ENCODE measurements around the gene GCLM. TPM values are rescaled to one million over a fixed set of nuclear protein-coding genes. Genes with fewer than 3 reads are reported as not detected.

The GCLM gene
- total RNA-seq, 1 experiment from 2014 or later: 14.1 TPM

GRCh38 chr1:93955765-93956164, 46.5 kb upstream of the GCLM start:
- H3K4me3 Mint-ChIP-seq: no peak overlapping the region
- POLR2A ChIA-PET: no interaction called here
- DNase-seq (ENCODE audit: low spot score) (no peak), ATAC-seq (no peak)
- no peaks in the 10 kb centered on the region for H3K4me1 Mint-ChIP-seq
- peaks cover 53% of the 10 kb centered on the region for H3K9me3 Mint-ChIP-seq
- peaks cover 11% of the 10 kb centered on the region for H3K27me3 Mint-ChIP-seq (ENCODE audit: low read depth)
- H3K36me3 Mint-ChIP-seq: peaks cover 39% of the 10 kb centered on the region
- H3K27ac Mint-ChIP-seq: no peak overlapping the region
- CTCF ChIA-PET: no interaction called here
- no peak for TF ChIP-seq NFE2L1 (CRISPR knock-in tag; IDR thresholded peaks at IDR 0.05)
- no peak for TF ChIP-seq ZNF423 (CRISPR knock-in tag; IDR thresholded peaks at IDR 0.05)
- no peak for TF ChIP-seq USF1 (CRISPR knock-in tag; IDR thresholded peaks at IDR 0.05)
- no peak for TF ChIP-seq ZNF138 (CRISPR knock-in tag; conservative IDR thresholded peaks at IDR 0.05)
- TF ChIP-seq E2F4 (CRISPR knock-in tag; IDR thresholded peaks at IDR 0.05; ENCODE audit: borderline replicate concordance, low read depth): no peak
- TF ChIP-seq, protein P1, sequence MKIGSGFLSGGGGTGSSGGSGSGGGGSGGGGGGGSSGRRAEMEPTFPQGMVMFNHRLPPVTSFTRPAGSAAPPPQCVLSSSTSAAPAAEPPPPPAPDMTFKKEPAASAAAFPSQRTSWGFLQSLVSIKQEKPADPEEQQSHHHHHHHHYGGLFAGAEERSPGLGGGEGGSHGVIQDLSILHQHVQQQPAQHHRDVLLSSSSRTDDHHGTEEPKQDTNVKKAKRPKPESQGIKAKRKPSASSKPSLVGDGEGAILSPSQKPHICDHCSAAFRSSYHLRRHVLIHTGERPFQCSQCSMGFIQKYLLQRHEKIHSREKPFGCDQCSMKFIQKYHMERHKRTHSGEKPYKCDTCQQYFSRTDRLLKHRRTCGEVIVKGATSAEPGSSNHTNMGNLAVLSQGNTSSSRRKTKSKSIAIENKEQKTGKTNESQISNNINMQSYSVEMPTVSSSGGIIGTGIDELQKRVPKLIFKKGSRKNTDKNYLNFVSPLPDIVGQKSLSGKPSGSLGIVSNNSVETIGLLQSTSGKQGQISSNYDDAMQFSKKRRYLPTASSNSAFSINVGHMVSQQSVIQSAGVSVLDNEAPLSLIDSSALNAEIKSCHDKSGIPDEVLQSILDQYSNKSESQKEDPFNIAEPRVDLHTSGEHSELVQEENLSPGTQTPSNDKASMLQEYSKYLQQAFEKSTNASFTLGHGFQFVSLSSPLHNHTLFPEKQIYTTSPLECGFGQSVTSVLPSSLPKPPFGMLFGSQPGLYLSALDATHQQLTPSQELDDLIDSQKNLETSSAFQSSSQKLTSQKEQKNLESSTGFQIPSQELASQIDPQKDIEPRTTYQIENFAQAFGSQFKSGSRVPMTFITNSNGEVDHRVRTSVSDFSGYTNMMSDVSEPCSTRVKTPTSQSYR (CRISPR knock-in tag; IDR thresholded peaks at IDR 0.05): no peak
- TF ChIP-seq FOXK1 (CRISPR knock-in tag; IDR thresholded peaks at IDR 0.05): no peak
- TF ChIP-seq MAX (CRISPR knock-in tag; IDR thresholded peaks at IDR 0.05): no peak
- no peak for TF ChIP-seq ZNF263 (CRISPR knock-in tag; IDR thresholded peaks at IDR 0.05; ENCODE audit: low read depth)
- no peak for TF ChIP-seq ETV6 (CRISPR knock-in tag; IDR thresholded peaks at IDR 0.05)
- no peak for TF ChIP-seq TEAD4 (CRISPR knock-in tag; IDR thresholded peaks at IDR 0.05)
- no peak for TF ChIP-seq IRF2 (CRISPR knock-in tag; IDR thresholded peaks at IDR 0.05; ENCODE audit: borderline replicate concordance, low read depth)
- TF ChIP-seq SP1 (CRISPR knock-in tag; conservative IDR thresholded peaks at IDR 0.05): no peak
- TF ChIP-seq, protein P2, sequence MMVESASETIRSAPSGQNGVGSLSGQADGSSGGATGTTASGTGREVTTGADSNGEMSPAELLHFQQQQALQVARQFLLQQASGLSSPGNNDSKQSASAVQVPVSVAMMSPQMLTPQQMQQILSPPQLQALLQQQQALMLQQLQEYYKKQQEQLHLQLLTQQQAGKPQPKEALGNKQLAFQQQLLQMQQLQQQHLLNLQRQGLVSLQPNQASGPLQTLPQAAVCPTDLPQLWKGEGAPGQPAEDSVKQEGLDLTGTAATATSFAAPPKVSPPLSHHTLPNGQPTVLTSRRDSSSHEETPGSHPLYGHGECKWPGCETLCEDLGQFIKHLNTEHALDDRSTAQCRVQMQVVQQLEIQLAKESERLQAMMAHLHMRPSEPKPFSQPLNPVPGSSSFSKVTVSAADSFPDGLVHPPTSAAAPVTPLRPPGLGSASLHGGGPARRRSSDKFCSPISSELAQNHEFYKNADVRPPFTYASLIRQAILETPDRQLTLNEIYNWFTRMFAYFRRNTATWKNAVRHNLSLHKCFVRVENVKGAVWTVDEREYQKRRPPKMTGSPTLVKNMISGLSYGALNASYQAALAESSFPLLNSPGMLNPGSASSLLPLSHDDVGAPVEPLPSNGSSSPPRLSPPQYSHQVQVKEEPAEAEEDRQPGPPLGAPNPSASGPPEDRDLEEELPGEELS (CRISPR knock-in tag; IDR thresholded peaks at IDR 0.05): no peak
- TF ChIP-seq HMGA2 (CRISPR knock-in tag; IDR thresholded peaks at IDR 0.05): no peak
- TF ChIP-seq, protein P3, sequence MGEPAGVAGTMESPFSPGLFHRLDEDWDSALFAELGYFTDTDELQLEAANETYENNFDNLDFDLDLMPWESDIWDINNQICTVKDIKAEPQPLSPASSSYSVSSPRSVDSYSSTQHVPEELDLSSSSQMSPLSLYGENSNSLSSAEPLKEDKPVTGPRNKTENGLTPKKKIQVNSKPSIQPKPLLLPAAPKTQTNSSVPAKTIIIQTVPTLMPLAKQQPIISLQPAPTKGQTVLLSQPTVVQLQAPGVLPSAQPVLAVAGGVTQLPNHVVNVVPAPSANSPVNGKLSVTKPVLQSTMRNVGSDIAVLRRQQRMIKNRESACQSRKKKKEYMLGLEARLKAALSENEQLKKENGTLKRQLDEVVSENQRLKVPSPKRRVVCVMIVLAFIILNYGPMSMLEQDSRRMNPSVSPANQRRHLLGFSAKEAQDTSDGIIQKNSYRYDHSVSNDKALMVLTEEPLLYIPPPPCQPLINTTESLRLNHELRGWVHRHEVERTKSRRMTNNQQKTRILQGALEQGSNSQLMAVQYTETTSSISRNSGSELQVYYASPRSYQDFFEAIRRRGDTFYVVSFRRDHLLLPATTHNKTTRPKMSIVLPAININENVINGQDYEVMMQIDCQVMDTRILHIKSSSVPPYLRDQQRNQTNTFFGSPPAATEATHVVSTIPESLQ (CRISPR knock-in tag; IDR thresholded peaks at IDR 0.05): no peak
- no peak for TF ChIP-seq KAT7 (CRISPR knock-in tag; IDR thresholded peaks at IDR 0.05; ENCODE audit: borderline replicate concordance)
- TF ChIP-seq, protein P4, sequence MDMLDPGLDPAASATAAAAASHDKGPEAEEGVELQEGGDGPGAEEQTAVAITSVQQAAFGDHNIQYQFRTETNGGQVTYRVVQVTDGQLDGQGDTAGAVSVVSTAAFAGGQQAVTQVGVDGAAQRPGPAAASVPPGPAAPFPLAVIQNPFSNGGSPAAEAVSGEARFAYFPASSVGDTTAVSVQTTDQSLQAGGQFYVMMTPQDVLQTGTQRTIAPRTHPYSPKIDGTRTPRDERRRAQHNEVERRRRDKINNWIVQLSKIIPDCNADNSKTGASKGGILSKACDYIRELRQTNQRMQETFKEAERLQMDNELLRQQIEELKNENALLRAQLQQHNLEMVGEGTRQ (CRISPR knock-in tag; IDR thresholded peaks at IDR 0.05): no peak
- TF ChIP-seq AFF4 (CRISPR knock-in tag; IDR thresholded peaks at IDR 0.05; ENCODE audit: borderline replicate concordance): no peak
